K562 (cell line): Measurements from ENCODE around the gene DYNC2H1. TPM values are rescaled to one million over a fixed set of nuclear protein-coding genes. Genes with fewer than 3 reads are reported as not detected.

ENCODE experiments used
- ATAC-seq: fragments of 200-7000 bp; cut with Tn5 transposase; 3 replicates; pipeline ENCODE4 v1.9.1; 2020; ENCODE audit warnings: moderate library complexity
- BruUV-seq: library from RNA; stranded (reverse); fragments of 400-500 nt; replicated peaks from 2 replicates; lab custom pipeline; 2021; lab: Mats Ljungman, UMichigan
- CTCF ChIA-PET: fragments of 300-600 bp; formaldehyde crosslinking; extraction: SDS; loops from one replicate; lab custom pipeline; 2021; ENCODE audit warnings: low intra/inter-chr PET ratio; lab: Yijun Ruan, JAX
- POLR2A ChIA-PET: fragments of 300-600, 350-650 bp; sonication (Branson Sonifier 250); formaldehyde crosslinking; extraction: SDS; loops from one replicate; lab custom pipeline; 2021; ENCODE audit warnings: antibody characterized with exemption, inconsistent platforms; lab: Yijun Ruan, JAX
- DNase-seq, 4 experiments: peaks; one replicate each; pipeline versions ENCODE4 v3.0.0 to v3.0.0-alpha.2; 2011 to 2018; ENCODE audit warnings: low spot score in 3 of 4, mixed read lengths in 3 of 4; ENCODE audit errors: extremely low read depth in 1 of 4
- FAIRE-seq: peaks from 2 replicates; lab custom pipeline; 2011; peaks lifted over from hg19 to GRCh38; lab: Jason Lieb, UNC
- H2AFZ ChIP-seq: 2 replicates; pipeline ENCODE4 v1.6.0; 2011; ENCODE audit warnings: low read depth, low read length, control low read depth, inconsistent platforms
- H3K27ac ChIP-seq: fragments of 200-600 bp; 3 replicates; pipeline ENCODE4 v1.8.0; 2011; ENCODE audit warnings: low read depth, mild to moderate bottlenecking, control low read depth, inconsistent platforms, low read length, moderate library complexity, mixed read lengths; ENCODE audit errors: extremely low read depth
- H3K27me3 ChIP-seq, 2 experiments: fragments of 300-600 bp in 1 of 2; 2 replicates in 1 of 2; 3 replicates in 1 of 2; pipeline versions ENCODE4 v1.6.0 to v1.8.0; 2011; ENCODE audit warnings: inconsistent platforms in 2 of 2, low read length in 2 of 2, mild to moderate bottlenecking in 1 of 2, mixed read lengths in 1 of 2, moderate library complexity in 1 of 2; ENCODE audit not compliant: control insufficient read depth in 2 of 2, insufficient read depth in 2 of 2
- H3K36me3 ChIP-seq: fragments of 300-600 bp; 3 replicates; pipeline ENCODE4 v1.8.0; 2011; ENCODE audit warnings: mild to moderate bottlenecking, low read length, inconsistent platforms; ENCODE audit not compliant: control insufficient read depth, insufficient read depth
- H3K4me1 ChIP-seq, 2 experiments: fragments of 200-600 bp in 1 of 2; replicated peaks in 1 of 2; 2 replicates in 1 of 2; 3 replicates in 1 of 2; pipeline versions ENCODE4 v1.5.1 to v1.8.0; 2011; ENCODE audit warnings: inconsistent platforms in 2 of 2, low read length in 2 of 2, mild to moderate bottlenecking in 1 of 2, mixed read lengths in 1 of 2, moderate library complexity in 1 of 2; ENCODE audit not compliant: control insufficient read depth in 2 of 2, insufficient read depth in 2 of 2
- H3K4me2 ChIP-seq: 2 replicates; pipeline ENCODE4 v1.6.1; 2011; ENCODE audit warnings: low read length, control low read depth, inconsistent platforms, mixed read lengths; ENCODE audit not compliant: insufficient read depth
- H3K4me3 ChIP-seq: fragments of 200-600 bp; sonication (generic), shearing (Covaris generic); 2 replicates; pipeline ENCODE4 v1.5.1; 2016; ENCODE audit warnings: control low read depth, inconsistent platforms
- H3K79me2 ChIP-seq: fragments of 200-600 bp; 3 replicates; pipeline ENCODE4 v1.8.0; 2011; ENCODE audit warnings: low read length, inconsistent platforms; ENCODE audit not compliant: control insufficient read depth, insufficient read depth
- H3K9ac ChIP-seq, 2 experiments: 2 replicates each; pipeline versions ENCODE4 v1.6.0 to v1.6.1; 2011; ENCODE audit warnings: low read depth in 2 of 2, low read length in 2 of 2, control low read depth in 1 of 2, inconsistent platforms in 1 of 2, mild to moderate bottlenecking in 1 of 2, mixed read lengths in 1 of 2; ENCODE audit not compliant: insufficient read depth in 1 of 2
- H3K9me1 ChIP-seq: one replicate; pipeline ENCODE4 v1.6.0; 2011; ENCODE audit warnings: inconsistent platforms, mild to moderate bottlenecking, low read length, moderate library complexity; ENCODE audit not compliant: control insufficient read depth, insufficient read depth
- H3K9me3 ChIP-seq: replicated peaks from 2 replicates; pipeline ENCODE4 v1.5.1; 2011; ENCODE audit warnings: low read depth, low read length, inconsistent platforms; ENCODE audit not compliant: control insufficient read depth, insufficient read depth
- H4K20me1 ChIP-seq: replicated peaks from 2 replicates; pipeline ENCODE4 v1.6.1; 2011; ENCODE audit warnings: low read length, inconsistent platforms, mixed read lengths; ENCODE audit not compliant: control insufficient read depth, insufficient read depth
- HLTF ChIP-seq: fragments of 450-650 bp; IDR thresholded peaks from 2 replicates; pipeline ENCODE4 v1.6.1; 2016
- NFYB ChIP-seq: IDR thresholded peaks from 2 replicates; pipeline ENCODE4 v1.6.1; 2011; ENCODE audit warnings: mild to moderate bottlenecking, moderate library complexity; ENCODE audit not compliant: insufficient read length; ENCODE audit errors: extremely low read depth
- PPARD ChIP-seq: fragments of 250-450 bp; sonication (Bioruptor Pico); IDR thresholded peaks from 2 replicates; pipeline ENCODE4 v1.8.0; 2022; ENCODE audit warnings: inconsistent platforms, mild to moderate bottlenecking, moderate library complexity
- PRPF4 ChIP-seq: fragments of 200-400 bp; formaldehyde crosslinking; IDR thresholded peaks from one replicate; pipeline ENCODE4 v1.6.1; 2017; ENCODE audit warnings: low read length, low read depth, mild to moderate bottlenecking; ENCODE audit not compliant: insufficient read depth, poor library complexity, severe bottlenecking
- RFX7 ChIP-seq: fragments of 250-450 bp; sonication (Bioruptor Pico); IDR thresholded peaks from 2 replicates; pipeline ENCODE4 v1.5.1; 2021; ENCODE audit warnings: mild to moderate bottlenecking
- SIRT6 ChIP-seq: IDR thresholded peaks from one replicate; pipeline ENCODE4 v1.6.1; 2012; ENCODE audit warnings: low read depth, mild to moderate bottlenecking, control low read depth, inconsistent platforms, low read length, moderate library complexity
- TCF7 ChIP-seq: sonication (generic); IDR thresholded peaks from 2 replicates; pipeline ENCODE4 v1.6.1; 2016; ENCODE audit warnings: antibody characterized with exemption, borderline replicate concordance
- ZC3H11A ChIP-seq: IDR thresholded peaks from 2 replicates; pipeline ENCODE4 v1.6.1; 2012; ENCODE audit warnings: low read depth, low read length, improper control_type of control experiment
- ZNF717 ChIP-seq: fragments of 250-450 bp; sonication (Bioruptor Pico); IDR thresholded peaks from 2 replicates; pipeline ENCODE4 v1.5.0; 2021
- WGBS: fragments of 100-300 bp; shearing (Covaris generic); methylation state at CpG from one replicate; pipeline ENCODE4 v1.1.6; 2016; ENCODE audit warnings: low coverage, mixed read lengths; ENCODE audit not compliant: insufficient coverage; ENCODE audit errors: missing lambda C conversion rate; 5-methylcytosine and 5-hydroxymethylcytosine counted together
- in situ Hi-C: fragments of 300-500 bp; cut with MboI; formaldehyde crosslinking; loops from 4 replicates; pipeline ENCODE4 v1.15.0; 2018; ENCODE audit warnings: inconsistent platforms, mixed read lengths
- intact Hi-C: fragments of 100-400 bp; cut with micrococcal nuclease; formaldehyde crosslinking; loops from 2 replicates; pipeline ENCODE4 v1.14.2; 2022
- polyA plus RNA-seq, 8 experiments: library from polyadenylated mRNA; depleted of rRNA in 4 of 8; stranded (reverse) in 5 of 8; unstranded in 3 of 8; fragments of >200 nt; fragmentation: Nextera tagmentation in 2 of 8; fragmentation: Illumina TruSeq in 1 of 8; extraction: Ambion mirVana in 2 of 8; extraction: Trizol in 1 of 8; gene quantifications; 2 replicates each; pipeline versions ENCODE4 v1.2.1 to v1.2.3, GENCODE V29; 2011 to 2014; ENCODE audit warnings: inconsistent platforms in 1 of 8, missing spikeins in 1 of 8
- total RNA-seq, 7 experiments: library from RNA; depleted of rRNA in 6 of 7; stranded (reverse); fragments of >200 nt in 6 of 7; fragmentation: Illumina TruSeq in 2 of 7; extraction: Trizol in 2 of 7; gene quantifications; 2 replicates each; pipeline versions ENCODE4 v1.2.1 to v1.2.3, GENCODE V29; 2011 to 2021; ENCODE audit warnings: low replicate concordance in 1 of 7
- TF ChIP-seq, protein P1 (sequence below): fragments of 450-650 bp; IDR thresholded peaks from 2 replicates; pipeline ENCODE4 v1.6.1; 2016; ENCODE audit warnings: low read depth, mild to moderate bottlenecking, moderate library complexity
- TF ChIP-seq, protein P2 (sequence below): fragments of 250-450 bp; sonication (Bioruptor Pico); IDR thresholded peaks from 2 replicates; pipeline ENCODE4 v1.8.0; 2022; ENCODE audit warnings: inconsistent platforms
- TF ChIP-seq, protein P3 (sequence below): fragments of 250-450 bp; sonication (Bioruptor Pico); IDR thresholded peaks from 2 replicates; pipeline ENCODE4 v1.8.0; 2021; ENCODE audit warnings: moderate library complexity, mild to moderate bottlenecking, inconsistent platforms
- TF ChIP-seq, protein P4 (sequence below): fragments of 200-800 bp; sonication (Bioruptor generic); IDR thresholded peaks from 2 replicates; pipeline ENCODE4 v1.6.1; 2016; ENCODE audit warnings: missing genetic modification characterization, missing compliant biosample characterization

The DYNC2H1 gene
- total and polyA plus RNA-seq, 9 of the 15 experiments (the other 6 are each of a cell fraction or from before 2014, with no cell fraction given), result 0.08 to 0.64 (median 0.20) TPM

DNA sequence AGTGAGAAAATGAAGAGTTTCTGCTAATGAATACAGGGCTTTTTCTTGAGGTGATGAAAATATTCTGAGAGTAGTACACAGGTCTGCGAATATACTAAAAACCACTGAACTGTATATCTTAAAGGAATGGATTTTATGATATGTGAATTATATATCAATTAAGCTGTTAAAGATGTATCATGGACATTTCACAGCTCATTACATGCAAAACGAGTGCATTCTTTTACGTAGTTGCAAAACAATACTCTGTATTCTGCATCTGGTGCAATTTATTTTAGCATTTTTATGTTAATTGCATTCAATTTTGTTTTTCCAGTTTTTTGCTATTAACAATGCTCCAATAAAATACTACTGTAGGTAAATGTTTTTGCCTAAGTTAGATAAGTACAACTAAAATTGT, 411.6 kb downstream of the DYNC2H1 start (continued):
- TF ChIP-seq, protein P1, sequence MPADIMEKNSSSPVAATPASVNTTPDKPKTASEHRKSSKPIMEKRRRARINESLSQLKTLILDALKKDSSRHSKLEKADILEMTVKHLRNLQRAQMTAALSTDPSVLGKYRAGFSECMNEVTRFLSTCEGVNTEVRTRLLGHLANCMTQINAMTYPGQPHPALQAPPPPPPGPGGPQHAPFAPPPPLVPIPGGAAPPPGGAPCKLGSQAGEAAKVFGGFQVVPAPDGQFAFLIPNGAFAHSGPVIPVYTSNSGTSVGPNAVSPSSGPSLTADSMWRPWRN, result no peak
- TF ChIP-seq ZNF717 (CRISPR knock-in tag) (no peak), TCF7 (no peak), SIRT6 (no peak)
- TF ChIP-seq, protein P2, sequence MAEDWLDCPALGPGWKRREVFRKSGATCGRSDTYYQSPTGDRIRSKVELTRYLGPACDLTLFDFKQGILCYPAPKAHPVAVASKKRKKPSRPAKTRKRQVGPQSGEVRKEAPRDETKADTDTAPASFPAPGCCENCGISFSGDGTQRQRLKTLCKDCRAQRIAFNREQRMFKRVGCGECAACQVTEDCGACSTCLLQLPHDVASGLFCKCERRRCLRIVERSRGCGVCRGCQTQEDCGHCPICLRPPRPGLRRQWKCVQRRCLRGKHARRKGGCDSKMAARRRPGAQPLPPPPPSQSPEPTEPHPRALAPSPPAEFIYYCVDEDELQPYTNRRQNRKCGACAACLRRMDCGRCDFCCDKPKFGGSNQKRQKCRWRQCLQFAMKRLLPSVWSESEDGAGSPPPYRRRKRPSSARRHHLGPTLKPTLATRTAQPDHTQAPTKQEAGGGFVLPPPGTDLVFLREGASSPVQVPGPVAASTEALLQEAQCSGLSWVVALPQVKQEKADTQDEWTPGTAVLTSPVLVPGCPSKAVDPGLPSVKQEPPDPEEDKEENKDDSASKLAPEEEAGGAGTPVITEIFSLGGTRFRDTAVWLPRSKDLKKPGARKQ (CRISPR knock-in tag), result no peak
- TF ChIP-seq, protein P3, sequence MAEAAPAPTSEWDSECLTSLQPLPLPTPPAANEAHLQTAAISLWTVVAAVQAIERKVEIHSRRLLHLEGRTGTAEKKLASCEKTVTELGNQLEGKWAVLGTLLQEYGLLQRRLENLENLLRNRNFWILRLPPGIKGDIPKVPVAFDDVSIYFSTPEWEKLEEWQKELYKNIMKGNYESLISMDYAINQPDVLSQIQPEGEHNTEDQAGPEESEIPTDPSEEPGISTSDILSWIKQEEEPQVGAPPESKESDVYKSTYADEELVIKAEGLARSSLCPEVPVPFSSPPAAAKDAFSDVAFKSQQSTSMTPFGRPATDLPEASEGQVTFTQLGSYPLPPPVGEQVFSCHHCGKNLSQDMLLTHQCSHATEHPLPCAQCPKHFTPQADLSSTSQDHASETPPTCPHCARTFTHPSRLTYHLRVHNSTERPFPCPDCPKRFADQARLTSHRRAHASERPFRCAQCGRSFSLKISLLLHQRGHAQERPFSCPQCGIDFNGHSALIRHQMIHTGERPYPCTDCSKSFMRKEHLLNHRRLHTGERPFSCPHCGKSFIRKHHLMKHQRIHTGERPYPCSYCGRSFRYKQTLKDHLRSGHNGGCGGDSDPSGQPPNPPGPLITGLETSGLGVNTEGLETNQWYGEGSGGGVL, result no peak

DNA sequence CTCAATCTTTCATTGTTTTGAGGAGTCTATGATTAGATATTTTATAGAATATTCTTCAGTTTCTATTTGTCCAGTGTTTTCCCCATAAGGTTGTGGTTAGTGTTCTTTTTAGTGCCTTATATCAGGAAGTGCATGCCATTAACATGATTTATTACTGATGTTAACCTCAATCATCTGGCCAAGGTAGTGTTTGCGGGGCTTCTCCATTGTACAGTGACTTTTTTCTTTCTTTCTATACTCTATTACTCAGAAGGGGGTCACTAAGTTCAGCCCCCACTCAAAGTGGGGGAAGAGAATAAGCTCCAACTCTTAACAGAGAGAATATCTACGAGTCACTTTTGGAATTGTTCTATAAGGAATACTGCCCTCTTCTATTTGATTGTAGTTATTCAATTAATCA, 415.8 kb downstream of the DYNC2H1 start:
- POLR2A ChIA-PET, result no interaction called here
- BruUV-seq, result no TSS peak
- TF ChIP-seq PRPF4 (no peak), PPARD (no peak), RFX7 (CRISPR knock-in tag) (no peak), HLTF (no peak), NFYB (no peak), ZC3H11A (no peak)
- TF ChIP-seq, protein P4, sequence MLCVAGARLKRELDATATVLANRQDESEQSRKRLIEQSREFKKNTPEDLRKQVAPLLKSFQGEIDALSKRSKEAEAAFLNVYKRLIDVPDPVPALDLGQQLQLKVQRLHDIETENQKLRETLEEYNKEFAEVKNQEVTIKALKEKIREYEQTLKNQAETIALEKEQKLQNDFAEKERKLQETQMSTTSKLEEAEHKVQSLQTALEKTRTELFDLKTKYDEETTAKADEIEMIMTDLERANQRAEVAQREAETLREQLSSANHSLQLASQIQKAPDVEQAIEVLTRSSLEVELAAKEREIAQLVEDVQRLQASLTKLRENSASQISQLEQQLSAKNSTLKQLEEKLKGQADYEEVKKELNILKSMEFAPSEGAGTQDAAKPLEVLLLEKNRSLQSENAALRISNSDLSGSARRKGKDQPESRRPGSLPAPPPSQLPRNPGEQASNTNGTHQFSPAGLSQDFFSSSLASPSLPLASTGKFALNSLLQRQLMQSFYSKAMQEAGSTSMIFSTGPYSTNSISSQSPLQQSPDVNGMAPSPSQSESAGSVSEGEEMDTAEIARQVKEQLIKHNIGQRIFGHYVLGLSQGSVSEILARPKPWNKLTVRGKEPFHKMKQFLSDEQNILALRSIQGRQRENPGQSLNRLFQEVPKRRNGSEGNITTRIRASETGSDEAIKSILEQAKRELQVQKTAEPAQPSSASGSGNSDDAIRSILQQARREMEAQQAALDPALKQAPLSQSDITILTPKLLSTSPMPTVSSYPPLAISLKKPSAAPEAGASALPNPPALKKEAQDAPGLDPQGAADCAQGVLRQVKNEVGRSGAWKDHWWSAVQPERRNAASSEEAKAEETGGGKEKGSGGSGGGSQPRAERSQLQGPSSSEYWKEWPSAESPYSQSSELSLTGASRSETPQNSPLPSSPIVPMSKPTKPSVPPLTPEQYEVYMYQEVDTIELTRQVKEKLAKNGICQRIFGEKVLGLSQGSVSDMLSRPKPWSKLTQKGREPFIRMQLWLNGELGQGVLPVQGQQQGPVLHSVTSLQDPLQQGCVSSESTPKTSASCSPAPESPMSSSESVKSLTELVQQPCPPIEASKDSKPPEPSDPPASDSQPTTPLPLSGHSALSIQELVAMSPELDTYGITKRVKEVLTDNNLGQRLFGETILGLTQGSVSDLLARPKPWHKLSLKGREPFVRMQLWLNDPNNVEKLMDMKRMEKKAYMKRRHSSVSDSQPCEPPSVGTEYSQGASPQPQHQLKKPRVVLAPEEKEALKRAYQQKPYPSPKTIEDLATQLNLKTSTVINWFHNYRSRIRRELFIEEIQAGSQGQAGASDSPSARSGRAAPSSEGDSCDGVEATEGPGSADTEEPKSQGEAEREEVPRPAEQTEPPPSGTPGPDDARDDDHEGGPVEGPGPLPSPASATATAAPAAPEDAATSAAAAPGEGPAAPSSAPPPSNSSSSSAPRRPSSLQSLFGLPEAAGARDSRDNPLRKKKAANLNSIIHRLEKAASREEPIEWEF (CRISPR knock-in tag), result no peak

More for the DNA sequence above, 415.8 kb downstream of the DYNC2H1 start:
- H3K36me3 ChIP-seq, result no peaks in the 10 kb centered on the region
- CTCF ChIA-PET, result no interaction called here
- DNase-seq (no peak), ATAC-seq (no peak), FAIRE-seq (no peak)
- H3K4me3 ChIP-seq, result no peak overlapping the region
- no peak overlapping the region for H3K27ac ChIP-seq
- H4K20me1 ChIP-seq, result no peaks in the 10 kb centered on the region
- no peak overlapping the region for H3K9ac ChIP-seq
- in situ Hi-C loops, result no loop called here
- H3K9me3 ChIP-seq, result no peaks in the 10 kb centered on the region; the same call in 1 of the 2 replicates
- no peaks in the 10 kb centered on the region for H3K4me1 ChIP-seq
- H2AFZ ChIP-seq, result no peak overlapping the region
- H3K4me2 ChIP-seq, result no peak overlapping the region
- no peaks in the 10 kb centered on the region for H3K27me3 ChIP-seq
- whole genome bisulfite sequencing, result 0% methylated on average over 2 of the region's 2 CpGs
- no peaks in the 10 kb centered on the region for H3K79me2 ChIP-seq
- intact Hi-C loops, result no loop called here
- no peaks in the 10 kb centered on the region for H3K9me1 ChIP-seq
